ENCODE data around the gene FHIP1B. TPM values are rescaled to one million over a fixed set of nuclear protein-coding genes. Genes with fewer than 3 reads are reported as not detected.

FHIP1B gene
- total RNA-seq, 1 experiment from 2014 or later, result 5.0 TPM

DNA sequence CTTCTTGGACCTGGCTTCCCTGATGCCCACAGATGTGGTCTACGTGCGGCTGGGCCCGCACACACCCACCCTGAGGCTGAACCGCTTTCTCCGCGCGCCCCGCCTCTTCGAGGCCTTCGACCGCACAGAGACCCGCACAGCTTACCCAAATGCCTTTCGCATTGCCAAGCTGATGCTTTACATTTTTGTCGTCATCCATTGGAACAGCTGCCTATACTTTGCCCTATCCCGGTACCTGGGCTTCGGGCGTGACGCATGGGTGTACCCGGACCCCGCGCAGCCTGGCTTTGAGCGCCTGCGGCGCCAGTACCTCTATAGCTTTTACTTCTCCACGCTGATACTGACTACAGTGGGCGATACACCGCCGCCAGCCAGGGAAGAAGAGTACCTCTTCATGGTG, 5.7 kb upstream of the FHIP1B start:
- no peak for DNase-seq (ENCODE audit: low spot score)

DNA sequence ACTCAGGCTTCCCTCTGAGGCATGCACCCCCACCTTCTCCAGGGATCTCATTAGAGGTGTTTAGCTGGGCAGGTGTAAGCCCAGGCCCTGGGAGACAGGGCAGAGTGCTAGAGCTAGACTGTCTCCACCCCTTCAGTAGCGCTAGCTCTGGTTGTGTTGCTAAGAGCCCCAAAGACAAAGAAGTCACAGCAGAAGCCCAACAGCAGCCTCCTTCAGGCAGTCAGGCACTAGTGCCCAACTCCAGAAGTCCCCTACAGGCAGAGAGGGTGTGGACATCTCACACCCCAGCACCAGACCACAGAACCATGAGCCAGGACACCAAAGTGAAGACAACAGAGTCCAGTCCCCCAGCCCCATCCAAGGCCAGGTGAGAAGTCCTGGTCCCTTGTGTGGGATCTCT, 4.5 kb upstream of the FHIP1B start, which contains the start of gene CNGA4:
Gene CNGA4, plus strand, starts transcription at position 188 of the 400 bp plus-strand sequence. Its CDS starts 118 bp downstream, at position 306.
- no peak for DNase-seq (ENCODE audit: low spot score)

GRCh38 chr11:6237761-6238302, 3.4 kb upstream of the FHIP1B start:
- no peak for DNase-seq (ENCODE audit: low spot score)

DNA sequence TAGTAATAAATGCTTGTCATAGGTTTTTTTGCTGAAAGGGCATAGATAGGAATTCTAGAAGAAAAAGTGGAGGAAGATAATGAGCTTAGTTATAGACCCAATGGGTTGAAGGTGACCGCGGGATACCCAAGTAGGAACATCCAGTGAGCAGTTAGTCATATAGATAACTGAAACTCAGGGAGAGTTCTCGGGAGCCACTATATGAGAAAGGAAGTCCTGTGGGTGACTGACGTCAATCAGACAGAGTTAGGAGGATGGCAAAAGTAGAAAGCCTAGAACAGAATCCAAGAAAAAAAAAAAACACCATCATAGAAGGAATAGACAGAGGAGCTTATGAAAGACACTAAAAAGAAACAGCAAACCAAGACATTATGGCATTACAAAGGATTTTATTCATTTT, 2.8 kb upstream of the FHIP1B start:
- no peak for DNase-seq (ENCODE audit: low spot score)

GRCh38 chr11:6233984-6234386, 451 bp downstream of the FHIP1B start:
- no peak for DNase-seq (ENCODE audit: low spot score)

DNA sequence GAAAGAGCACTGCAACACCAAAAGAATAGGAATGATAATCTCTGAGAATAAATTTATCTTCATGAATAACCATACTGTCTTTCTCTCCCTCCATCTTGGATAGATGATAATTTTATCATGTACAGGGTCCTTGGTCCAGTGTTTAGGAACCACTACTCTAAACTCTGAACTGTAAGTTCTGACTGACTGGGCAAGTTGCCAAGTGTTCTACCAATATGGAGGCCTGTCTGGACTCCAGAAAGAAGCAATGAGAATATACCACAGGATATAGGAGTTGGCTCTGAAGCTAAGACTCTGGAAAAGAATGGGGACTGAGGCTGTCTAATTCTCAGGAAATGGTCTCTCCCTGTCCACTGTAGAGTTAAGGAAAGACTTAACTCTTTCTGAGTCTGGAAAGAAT, 1.5 kb downstream of the FHIP1B start:
- DNase-seq (ENCODE audit: low spot score), result no peak

DNA sequence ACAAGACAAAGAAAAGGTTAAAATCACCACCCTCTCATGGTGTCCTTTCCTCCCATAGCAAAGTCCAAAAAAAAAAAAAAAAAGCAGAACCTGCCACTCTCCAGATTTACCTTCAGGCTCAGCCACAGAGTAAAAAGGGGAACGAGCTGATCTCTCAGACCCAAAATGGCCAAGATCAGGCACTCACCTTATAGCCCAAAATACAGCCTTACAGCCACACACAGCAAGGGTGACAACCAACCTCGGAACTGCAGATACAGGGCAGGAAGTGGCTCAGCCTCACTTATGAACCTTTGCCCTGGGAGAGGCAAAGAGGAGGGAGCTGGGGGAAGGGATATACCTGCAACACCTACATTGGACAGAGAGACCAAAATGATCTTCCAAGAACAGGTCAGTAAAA, 4.5 kb downstream of the FHIP1B start:
- no peak for DNase-seq (ENCODE audit: low spot score)

DNA sequence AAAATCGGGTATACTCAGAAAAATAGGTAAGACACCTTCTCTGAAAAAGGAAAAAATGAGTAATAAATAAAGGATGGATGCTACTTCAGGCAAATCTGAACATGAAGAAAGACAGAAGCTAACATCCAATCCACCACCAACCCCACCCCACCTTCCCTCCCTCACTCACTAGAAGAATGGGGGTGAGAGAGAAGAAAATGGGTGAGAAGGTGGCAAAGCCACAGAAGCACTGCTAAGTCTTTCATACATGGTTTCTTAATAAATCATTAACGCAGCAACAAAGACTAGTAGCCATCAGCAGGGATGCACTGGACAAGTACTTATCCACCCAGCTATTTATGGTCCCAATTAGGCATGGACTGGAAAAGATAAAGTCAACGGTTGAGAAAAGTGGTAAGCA, 5.9 kb downstream of the FHIP1B start:
- no peak for DNase-seq (ENCODE audit: low spot score)

DNA sequence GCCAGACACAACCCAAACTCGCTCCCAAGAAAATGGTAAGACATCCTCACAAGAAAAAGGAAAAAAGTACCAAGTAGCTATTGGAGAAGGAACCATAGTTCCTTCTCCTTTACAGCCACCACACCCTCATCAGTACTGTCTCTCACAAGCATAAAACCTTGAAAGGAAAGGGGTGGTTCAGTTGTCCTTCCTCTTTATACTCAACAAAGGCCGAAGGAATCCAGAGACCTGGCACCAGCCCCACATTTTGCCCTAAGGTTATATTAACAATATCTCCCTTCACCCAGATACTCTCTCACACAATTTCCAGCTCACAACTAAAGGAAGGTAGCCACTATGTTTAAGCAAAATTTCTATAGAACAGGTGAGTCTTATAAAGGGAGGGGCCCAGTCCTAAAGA, 8.5 kb downstream of the FHIP1B start:
- no peak for DNase-seq (ENCODE audit: low spot score)

GRCh38 chr11:6225024-6225423, 9.4 kb downstream of the FHIP1B start:
- no peak for DNase-seq (ENCODE audit: low spot score)

- DNase-seq (ENCODE audit: low spot score), result no peak
These were observed 10.0 kb downstream of the FHIP1B start for GRCh38 chr11:6224421-6224820.

GRCh38 chr11:6223854-6224253, 10.6 kb downstream of the FHIP1B start:
- no peak for DNase-seq (ENCODE audit: low spot score)

- DNase-seq (ENCODE audit: low spot score), result peak; percentile 46
These were observed 15.1 kb downstream of the FHIP1B start for GRCh38 chr11:6219359-6219758.

DNA sequence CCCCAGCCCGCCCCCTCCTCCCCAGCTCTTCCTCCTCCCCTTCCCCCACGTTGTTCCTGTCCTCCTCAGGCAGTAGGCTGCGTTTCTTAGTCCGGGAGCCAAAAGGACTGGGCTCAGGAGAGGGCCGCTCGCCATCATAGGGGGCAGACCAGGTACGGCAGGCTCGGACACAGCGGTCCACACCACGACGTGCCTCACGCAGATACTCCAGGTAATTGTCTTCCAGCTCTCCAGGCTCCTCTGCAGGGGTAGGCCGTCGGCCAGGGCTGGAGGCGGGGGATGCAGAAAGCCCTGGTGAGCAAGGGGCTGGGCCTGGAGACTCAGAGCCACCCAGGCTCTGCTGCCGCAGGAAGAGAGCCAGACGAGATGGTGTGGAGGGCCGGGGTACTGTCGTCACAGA, 16.7 kb downstream of the FHIP1B start:
- no peak for DNase-seq (ENCODE audit: low spot score)

- no peak for DNase-seq (ENCODE audit: low spot score)
These were observed 17.9 kb downstream of the FHIP1B start for GRCh38 chr11:6216501-6216900.

DNA sequence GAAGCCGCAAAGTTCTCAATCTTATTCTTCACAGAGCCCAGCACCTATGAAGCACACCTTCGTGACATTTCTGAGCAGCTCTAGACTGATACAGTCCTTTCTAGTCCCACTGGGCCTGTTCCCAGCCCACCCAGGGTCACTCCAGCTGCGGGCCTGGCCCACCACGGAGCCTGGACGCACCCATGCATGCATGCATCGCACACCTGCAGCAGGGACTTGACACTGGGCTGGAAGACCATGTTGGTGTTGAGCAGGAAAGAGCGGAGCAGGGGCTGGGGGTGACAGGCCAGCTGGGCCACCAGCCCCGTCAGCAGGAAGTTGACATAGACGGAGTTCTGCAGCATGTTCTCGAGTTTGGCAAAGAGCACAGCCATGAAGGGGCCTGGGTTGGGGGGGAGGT, 19.9 kb downstream of the FHIP1B start:
- DNase-seq (ENCODE audit: low spot score), result no peak

- no peak for DNase-seq (ENCODE audit: low spot score)
These were observed 24.0 kb downstream of the FHIP1B start for GRCh38 chr11:6210274-6210955.

GRCh38 chr11:6209801-6210200, 24.6 kb downstream of the FHIP1B start:
- DNase-seq (ENCODE audit: low spot score), result no peak

GRCh38 chr11:6206456-6207180, 27.8 kb downstream of the FHIP1B start:
- DNase-seq (ENCODE audit: low spot score), result no peak

DNA sequence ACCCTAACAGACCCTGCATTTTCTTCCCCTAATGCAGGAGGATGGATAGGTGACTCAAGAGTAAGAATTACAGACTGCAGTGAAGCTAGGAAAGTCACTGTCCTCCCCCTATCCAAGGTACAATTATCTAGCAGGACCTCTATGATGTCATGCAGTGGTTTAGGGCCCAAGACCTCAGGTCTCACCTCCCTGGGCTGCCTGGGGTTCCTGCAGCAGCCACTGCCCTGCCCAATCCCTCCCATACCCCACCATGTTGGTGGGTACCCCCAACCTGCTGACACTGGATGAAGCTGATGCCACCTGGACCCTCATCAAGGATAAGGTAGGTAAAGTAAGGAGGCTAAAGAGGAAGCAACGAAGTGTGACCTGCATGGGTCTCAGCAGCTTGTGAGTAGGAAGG, 29.1 kb downstream of the FHIP1B start, which contains the start of gene C11orf42:
Gene C11orf42, plus strand, starts transcription at position 192 of the 400 bp plus-strand sequence. Its CDS starts 59 bp downstream, at position 251.
- no peak for DNase-seq (ENCODE audit: low spot score)

GRCh38 chr11:6204706-6205105, 29.7 kb downstream of the FHIP1B start:
- DNase-seq (ENCODE audit: low spot score), result no peak

DNA sequence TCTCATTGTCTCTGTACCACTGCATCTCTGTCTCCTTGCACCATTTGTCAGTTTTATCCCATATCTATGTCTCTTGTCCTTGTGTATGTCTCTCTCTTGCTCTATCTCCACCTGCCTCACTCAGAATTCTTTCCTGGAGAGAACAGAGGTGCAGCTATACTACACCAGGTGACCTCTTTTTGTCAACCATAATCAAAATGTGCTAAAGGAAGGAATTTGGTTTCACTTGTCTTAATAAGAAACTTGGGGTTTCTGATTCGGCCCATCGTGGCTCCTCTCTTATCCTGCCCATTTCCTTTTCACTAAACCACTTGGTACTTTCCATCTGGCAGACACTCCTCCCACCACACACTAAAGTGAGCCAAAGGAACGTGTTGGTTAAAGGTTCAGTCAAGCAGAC, 31.1 kb downstream of the FHIP1B start:
- DNase-seq (ENCODE audit: low spot score), result no peak

DNA sequence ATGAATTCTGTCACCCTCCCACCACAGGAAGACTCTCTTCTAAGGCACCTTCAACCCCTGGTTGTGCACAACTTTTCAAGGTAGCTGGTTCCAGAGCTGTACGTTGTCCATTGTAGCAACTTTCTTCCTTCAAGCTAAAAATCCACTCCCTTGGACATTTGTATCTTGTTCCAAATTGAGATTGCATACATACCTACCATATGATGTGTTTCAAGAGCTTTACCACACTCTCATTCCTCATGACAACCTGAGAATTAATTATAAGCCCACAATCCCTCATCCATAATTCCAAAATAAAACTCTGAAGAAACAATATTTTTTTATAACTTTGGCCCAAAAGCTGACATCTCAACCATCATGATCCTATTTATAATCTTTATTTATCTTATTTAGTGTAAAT, 32.4 kb downstream of the FHIP1B start:
- no peak for DNase-seq (ENCODE audit: low spot score)
